CD4-positive, alpha-beta T cell treated with Interleukin-17A for 1 hour (primary cell): Measurements from ENCODE around the gene FLYWCH1.

ENCODE experiments used
- DNase-seq: peaks from one replicate; pipeline ENCODE4 v3.0.0-alpha.2; 2020

Gene FLYWCH1

DNA sequence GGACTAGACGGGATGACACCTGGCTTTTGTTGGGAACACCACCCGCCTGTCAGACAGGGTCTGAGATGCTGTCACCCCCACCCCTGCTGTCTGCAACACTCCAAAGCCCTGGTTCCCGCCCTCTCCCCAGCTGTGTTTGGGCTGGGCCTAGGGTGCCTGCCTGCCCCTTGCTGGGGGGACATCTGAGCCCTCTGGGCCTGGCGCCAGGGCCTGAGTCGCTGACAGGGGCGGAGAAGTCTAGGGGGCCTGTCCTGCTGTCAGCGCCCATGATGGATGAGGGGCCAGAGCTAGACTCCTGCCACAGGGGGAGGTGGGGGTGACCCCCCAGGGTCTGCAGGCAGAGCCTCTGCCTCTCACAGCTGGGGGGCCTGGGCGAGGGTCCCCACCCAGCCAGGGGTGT lies 76.1 kb downstream of the FLYWCH1 start:
- no peak for DNase-seq

DNA sequence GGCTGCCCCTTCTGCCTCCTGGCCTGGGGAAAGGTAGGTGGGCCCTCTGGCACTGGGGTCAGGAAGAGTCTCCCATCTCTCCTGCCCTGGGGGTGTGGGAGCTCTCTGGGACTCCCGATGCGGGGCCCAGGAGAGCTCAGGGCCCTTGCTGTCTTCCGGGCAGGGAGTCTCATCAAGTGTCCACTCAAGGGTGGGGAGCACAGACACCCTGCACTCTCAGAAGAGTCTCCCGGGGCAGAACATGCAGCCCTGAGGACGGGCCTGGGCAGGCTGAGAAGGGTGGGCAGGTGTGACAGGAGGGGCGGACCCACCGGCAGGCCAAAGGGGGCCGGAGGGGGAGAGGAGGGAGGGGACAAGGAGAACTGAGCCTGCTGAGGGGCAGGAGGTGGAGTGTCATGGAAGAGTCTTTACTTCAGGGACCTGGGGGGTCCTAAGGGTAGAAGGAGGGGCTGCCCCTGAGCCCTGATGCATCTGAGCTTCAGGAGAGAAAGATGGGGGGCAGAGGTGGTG lies 76.9 kb downstream of the FLYWCH1 start:
- DNase-seq = no peak

DNA sequence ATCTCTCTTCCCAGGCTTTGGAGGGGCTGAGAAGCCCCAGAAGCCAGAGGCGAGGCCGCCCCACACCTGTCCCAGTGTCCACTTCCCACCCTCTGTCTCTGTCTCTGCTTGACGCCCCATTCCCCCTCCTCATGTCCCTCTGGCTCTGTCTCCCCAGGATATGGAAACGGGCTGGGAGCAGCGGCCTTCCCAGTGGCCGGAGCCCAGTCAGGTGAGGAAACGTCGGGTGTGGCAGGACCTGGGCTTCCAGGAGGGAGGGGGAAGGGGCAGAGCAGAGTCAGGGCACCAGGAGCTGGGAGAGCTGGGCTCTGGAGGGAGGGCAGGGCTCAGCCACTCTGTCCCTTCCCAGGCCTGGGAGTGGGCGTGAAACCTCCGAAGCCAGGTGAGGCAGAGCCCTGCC lies 79.2 kb downstream of the FLYWCH1 start:
- no peak for DNase-seq

DNA sequence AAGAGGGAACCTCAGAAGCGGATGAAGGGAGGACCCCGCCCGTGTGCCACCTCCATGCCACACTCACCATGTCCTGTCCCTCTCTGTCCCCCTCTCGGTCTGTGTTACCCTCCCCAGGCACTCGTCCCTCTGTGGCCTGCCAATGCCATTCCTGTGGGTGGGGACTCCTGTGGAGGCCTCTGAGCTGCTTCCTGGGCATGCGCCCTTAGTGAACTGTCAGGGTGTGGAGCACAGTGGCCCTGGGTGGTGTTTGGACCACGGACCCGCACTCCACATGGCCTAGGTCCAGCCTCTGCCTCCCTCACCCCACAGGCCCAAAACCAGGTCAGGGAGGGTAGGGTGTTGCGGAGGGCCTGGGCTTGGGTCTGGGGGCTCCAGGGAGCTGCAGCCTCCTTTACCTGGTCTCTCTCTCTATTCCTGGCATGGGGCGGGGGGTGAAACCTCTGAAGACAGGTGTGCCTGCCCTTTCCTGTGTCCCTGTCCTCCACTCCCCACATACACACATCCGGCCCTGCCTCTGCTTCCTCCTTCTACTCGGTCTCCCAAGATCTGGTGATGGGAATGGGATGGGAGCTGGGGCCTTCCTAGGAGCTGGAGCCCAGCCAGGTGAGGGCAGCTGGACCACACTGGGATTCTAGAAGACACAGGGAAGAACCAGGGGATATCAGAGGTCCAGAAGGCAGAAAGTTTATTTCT lies 80.0 kb downstream of the FLYWCH1 start:
- no peak for DNase-seq

DNA sequence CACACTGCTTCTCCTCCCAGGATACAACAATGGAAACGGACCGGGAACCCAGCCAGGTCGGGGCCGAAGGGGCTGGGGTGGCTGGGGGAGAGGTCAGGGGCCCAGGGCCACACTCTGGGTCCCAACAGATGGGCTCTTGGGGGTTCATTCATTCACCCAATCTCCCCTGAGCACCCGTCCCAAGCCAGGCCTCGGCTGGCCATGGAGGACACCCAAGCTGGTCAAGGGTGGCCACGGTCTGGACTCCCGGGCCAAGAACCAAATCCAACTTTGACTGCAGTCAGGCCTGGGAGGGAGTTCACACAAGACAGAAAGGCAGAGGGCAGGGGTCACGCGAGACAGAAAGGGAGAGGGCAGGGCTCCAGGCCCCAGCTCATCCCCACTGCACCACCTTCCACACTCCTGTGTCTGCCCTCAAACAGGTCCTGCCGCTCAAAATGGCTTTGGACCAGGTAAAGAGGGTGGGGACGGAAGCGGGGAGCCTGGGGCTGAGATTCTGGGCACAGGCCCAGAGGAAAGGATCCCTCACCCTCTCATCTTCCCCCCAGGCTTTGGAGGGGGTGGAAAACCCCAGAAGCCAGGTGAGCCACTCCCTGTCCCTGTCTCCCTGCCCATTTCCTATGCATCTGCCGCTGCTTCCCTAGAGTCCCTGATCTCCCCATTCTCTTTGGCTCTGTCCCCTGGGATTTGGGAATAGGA lies 80.8 kb downstream of the FLYWCH1 start:
- DNase-seq = no peak

DNA sequence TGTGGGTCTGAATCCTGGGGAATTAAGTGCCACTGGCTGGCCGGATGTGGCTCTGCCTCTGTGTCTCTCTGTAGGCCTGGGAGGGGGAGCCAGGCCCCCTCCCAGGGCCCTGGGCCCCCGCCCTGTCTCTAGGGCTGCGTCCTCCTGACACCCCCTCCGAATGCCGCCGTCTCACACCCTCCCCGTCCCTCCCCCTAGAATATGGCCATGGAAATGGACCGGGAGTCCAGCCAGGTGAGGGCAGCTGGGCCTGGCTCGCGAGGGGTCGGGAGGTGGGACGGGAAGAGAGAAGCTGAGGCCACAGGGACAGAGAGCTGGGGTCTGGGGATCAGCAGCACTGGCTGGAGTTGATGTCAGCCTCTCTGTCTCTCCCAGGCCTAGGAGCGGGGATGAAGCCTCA lies 84.6 kb downstream of the FLYWCH1 start:
- DNase-seq = no peak

GRCh38 chr16:2999929-3000328 lies 88.2 kb downstream of the FLYWCH1 start:
- DNase-seq = no peak

GRCh38 chr16:3000540-3000939 lies 88.8 kb downstream of the FLYWCH1 start:
- no peak for DNase-seq
